Hematopoietic multipotent progenitor cell treated with erythropoietin and hydrocortisone succinate and interleukin-3 and kit ligand, for 15 days (in vitro differentiated cells): Measurements from ENCODE around the gene NRG3.

ENCODE experiments used
- DNase-seq: peaks from one replicate; pipeline ENCODE4 v3.0.0-alpha.2; 2015; ENCODE audit warnings: low spot score

NRG3 gene

DNA sequence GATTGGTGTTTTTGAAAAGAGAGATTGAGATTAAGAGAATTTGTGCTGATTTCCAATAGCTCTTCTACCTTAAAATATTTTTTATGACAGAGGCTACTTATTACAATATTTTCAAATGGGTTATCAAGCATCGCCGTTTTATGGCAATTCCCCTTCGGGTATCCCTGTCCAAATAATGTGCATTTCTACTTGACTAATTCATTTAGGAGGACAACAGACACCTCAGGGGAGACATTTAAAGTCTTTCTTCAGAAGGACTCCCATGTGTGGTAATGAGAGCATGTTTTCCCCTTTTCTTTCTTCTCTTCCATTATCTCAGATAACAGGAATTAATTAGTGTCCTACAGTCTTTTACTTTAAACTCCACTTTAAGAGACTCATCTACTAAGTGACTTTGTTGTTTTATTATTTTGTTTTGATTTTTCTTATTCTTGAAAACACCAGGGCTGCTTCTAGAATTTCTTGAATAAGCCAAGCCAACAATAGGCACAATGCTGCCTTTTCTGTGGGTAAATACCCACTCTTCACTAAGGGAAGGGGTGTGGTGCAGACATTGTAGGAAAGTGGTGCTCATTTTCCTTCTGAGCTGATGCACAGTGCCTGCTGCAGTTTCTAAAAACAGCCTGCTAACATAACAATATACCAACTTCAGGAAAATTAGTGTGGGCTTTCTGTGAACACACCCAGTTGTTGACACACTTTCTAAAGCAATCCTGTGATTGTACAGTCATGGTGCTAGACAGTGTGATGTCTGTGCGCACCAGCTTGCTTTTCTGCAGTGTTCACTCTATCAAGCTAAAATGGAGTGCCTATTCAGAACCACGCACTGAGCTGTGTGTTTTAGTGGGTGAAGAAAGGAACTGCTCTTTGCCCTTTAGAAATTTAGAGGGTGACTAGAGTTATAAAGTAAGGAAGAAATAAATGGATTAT, 597.7 kb downstream of the NRG3 start:
- no peak for DNase-seq

DNA sequence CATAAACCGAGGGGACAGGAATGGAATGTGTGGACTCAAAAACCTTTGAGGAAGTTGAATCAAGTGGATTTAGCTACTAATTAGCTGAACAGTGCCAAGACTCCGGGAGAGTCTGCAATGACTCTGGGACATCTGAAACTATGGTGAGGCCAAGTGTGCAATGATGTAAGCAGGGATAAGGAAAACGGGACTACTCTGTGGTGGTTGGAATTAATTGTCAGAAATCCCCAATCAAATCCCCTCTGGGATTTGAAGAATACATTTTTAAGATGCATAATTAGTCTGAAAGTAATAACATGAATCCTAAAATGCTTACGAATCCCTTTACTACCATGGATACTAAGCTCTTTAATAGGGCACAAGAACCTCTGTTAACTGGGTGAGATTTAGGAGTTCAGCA, 602.8 kb downstream of the NRG3 start:
- DNase-seq, result no peak

DNA sequence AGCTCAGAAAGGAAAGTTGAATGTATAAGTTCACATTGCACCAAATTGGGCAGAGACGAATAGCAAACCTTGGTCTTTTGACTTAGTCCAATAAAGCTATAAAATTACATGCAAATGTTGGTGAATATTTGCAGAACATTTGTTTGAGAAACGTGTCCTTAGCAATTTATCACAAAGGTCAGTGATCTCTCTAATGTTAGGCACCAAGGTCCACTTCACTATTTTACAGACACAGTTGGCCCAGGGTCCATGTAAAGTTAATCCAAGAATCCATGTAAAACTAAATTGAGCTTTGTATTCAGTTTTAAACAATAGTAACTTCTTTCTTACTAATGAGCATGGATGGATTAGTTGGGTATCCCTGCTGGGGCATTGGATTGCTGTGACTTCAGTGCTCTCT, 617.7 kb downstream of the NRG3 start:
- no peak for DNase-seq

DNA sequence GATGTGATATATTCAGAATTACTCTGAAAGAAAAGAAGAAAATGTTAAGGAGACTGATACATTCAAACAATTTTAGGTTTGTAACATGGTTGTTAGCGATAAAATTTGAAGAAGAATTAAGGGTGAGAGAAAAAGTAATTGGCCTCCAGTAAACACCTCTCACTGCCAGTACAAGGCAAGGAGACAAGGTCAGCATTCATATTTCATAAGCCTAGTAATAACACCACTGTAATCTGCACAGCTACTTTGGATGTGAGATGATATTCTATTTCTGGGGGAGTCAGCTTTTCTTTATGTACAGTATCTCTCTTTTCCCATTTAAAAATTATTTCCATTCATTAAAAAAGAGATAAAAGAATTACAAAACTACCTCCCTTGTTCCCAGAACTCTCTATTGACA, 621.1 kb downstream of the NRG3 start:
- DNase-seq, result no peak

DNA sequence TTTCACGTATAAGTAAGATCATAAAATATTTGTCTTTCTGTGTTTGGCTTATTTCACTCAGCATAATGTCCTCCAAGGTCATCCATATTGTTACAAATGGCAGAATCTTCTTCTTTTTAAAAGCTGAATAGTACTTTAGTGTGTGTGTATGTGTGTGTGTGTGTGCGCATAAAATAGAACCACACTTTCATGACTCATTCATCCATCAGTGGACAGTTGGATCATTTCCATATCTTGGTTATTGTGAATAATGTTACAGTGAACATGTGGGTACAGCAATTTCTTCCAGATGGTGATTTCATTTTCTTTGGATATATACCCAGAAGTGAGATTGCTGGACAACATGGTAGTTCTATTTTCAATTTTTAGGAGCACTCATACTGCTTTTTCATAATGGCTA, 622.4 kb downstream of the NRG3 start:
- no peak for DNase-seq

DNA sequence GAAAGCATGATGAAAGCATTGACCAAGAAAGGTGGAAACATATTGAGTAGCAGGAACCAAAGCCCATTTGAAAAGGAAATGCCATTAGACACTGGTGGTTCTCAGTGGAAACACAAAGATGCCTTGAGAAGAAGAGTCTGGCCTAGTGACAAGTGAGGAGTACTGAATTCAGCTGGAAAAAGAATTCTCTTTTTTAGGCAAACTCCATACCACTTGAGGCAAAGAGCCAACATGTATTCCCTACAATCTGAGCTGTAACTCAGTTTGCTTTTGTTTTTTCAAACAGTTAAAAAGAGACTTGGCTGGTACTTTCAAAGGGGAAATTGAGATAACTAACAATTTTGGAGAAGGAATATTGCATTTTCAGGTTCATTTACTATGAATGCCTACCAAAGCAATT, 624.0 kb downstream of the NRG3 start:
- no peak for DNase-seq

DNA sequence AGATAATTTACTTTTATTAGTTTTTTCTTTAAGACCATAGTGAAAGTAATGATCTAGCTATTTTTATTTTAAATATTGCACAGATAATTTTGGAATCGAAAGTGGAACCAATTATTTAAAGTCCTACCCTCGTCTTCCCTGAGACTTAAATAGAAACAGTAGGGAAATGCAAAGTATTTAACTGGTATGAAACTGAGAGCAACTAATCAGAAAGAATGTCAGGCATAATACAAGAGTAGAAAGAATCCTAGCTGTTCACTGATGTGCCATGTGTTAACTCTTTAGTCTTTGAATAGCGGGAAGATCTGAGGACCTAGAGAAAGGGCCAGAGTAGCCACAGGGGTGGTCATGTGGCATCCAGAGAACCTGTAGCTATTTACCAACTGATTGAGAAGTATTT, 630.0 kb downstream of the NRG3 start:
- no peak for DNase-seq

DNA sequence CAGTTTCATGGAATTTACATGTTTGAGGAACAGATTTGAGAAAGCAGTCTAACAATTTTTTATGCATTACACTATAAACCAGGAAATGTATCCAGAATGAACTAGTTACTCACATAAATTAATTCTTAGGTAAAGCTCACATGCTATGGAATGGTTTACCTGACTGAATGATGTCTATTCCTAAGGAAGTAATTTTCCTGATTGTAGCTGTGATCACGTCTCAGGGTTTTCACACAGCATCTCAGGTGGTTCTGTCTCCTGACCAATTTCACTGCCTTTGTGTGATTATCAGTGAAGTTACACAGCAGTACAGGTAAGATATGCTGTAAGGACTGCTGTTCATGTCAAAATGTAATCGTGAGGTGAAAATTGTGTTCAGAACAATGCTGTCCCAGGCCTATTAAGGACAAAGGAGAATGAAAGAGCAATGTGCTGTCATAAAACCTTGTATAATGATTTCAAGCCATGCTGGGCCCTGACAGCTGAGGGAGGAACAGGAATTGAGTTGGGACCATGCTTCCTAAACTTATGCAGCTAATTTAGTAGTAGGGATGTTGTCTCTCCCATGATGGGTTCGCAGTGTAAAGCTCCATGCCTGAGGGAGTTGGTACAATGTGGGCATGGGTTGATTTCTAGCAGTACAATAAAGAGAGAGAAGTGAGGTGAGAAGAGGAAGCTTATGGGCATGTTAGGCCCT, 631.8 kb downstream of the NRG3 start:
- DNase-seq, result no peak

DNA sequence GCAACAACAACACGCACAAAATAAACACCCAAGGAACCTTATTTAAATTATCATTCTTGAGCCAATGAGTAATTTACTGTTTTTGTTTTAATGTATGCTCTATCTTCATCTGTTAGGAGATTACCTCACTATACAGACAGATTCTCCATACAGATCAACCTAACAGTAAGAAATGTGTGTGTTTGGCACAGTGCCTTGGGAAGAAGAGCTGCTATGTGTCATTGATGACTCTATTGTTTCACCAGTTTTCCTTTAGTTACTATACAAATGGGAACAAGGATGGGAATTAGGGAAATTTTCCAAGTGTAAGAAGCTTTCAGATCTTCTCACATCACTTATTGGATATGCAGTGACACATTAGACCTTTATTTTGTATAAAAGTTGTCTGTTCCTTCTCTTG, 640.3 kb downstream of the NRG3 start:
- no peak for DNase-seq

DNA sequence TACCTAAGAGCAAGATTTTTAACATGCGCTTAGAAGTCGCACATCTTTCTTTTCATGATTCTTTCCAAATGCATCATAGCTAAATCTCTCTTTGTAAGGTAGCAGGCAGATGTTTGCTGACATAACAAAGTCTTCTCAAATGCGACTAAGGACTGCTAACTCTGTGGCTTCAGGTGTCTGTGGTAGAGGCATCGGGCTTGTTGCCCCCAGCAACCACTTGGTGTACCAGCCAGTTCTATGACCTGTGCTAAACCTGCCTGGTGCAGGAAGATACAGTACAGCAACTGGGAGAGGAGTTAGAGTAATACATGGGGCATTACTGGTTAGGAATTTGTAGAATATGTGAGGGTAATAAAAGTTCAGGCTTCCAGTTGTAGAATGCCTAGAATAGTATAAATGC, 654.1 kb downstream of the NRG3 start:
- no peak for DNase-seq

DNA sequence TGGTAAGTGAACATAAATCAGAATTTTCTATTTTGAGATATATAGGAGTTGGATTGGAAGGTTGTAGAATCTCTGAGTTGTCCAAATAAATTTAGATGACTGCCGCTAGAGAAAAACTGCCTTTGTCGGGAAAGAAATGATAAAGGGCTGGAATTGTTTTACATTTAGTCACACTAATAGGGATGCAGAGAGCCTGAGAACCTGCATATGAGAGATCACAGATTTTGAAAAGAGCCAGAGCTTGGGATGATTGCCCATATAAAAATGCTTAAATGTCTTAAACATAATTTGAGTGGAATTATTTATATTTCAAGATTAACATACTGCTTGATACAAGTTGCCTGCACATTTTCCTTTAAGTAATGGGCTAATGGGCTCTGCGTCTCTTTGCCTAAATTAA, 660.5 kb downstream of the NRG3 start:
- no peak for DNase-seq

DNA sequence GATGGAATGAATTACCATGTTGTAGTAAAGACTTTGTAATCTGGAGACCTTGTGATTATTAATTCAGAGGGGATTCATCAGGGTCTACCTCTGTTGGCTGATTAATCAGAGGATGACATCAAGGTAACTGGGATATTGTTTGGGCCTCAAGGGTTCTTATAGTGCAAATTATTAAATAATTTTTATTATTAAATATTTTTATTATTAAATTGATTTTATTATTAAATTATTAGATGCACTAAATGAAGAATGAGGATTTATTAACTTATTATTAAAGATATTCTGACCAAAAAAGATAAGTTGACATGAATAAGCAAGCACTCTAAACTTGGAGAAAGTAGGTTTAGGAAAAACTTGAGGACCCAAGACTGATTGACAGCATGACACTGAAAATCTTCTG, 661.7 kb downstream of the NRG3 start:
- no peak for DNase-seq

DNA sequence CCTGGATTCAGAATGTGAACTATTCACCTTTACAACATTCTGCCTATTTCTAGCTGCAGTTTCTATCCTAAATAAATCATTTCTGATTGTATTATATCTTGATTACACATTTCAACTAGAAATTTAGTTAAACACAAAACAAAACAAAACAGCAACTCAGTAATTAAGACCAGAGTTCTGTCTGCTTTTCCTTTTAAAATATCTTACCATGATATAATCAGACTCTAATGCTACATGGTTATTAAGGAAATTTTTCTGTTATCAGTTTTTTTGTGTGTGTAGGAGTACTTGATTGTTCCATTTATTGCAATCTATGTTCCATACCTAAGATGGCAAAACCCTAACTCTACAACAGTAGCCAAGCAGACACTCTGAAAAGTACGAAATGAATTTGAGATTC, 663.3 kb downstream of the NRG3 start:
- no peak for DNase-seq

DNA sequence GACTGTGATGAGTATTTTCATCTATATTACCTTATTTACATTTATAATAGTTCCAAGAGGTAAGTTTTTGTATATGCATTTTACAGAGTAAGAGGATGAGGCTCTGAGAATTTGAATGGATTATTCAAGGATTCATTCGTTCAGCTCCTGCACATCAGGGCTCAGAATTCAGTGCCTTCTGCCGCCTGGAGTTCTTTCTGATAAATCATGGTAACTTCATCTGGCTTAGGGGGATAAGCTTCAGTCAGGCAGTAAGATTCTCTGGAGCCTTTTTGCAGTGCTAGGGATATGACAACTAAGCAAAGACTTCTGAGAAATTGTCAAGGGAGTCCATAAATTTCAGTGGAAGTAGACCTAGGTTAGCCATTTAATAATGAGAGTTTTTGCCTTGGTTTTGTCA, 668.6 kb downstream of the NRG3 start:
- no peak for DNase-seq

DNA sequence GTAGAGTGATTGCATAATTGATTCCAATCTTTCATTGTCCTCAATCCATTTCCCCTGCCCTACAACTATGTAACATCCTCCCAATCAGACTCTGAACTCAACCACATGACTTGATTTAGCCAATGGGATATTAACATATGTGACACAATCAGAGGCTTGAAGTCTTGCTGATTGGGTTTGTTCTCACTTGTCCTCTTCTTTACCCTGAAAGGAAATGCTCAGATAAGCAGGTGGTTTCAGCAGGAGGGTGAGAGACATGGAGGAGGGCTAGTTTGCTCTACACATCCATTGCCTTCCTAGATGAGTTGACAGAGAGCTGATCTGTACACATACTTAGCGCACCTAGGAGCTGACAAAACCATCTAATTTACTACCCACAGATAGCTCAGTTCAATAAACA, 669.4 kb downstream of the NRG3 start:
- DNase-seq, result no peak

DNA sequence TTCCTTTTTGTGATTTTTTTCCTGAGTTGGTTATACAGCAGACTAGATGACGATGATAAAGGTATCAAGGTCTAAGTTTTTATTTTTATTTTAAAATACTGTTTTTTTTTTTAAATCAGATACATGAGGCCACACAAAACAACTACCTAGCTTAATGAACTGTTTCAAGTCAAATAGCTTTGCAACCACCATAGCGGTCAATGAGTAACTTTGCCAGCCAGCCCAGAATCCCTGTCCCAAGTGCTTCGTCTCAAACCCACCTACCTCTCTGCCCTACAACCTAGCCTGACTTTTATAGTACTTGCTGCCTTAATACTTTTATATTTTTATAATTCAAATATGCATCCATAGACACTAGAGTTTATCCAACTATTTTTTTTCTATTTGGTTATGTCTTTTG, 676.5 kb downstream of the NRG3 start:
- DNase-seq, result no peak

DNA sequence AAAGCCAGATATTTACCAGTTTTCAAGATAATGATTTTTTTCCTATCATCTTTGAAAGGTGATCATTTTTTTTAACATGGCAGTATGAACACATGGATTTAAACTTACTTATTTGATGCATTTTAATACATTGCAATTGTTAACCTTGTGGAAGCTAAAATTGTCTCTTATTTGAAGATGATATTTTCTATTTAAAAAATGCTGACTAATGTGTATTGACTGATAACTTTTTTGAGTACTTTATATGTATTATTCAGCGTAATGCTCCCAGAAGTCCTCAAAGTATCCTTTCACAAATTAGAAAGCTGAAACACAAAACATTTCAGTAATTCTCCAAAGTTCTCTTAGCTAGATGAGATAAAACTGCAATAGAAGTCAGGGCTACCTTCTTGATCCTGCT, 677.3 kb downstream of the NRG3 start:
- DNase-seq, result no peak

DNA sequence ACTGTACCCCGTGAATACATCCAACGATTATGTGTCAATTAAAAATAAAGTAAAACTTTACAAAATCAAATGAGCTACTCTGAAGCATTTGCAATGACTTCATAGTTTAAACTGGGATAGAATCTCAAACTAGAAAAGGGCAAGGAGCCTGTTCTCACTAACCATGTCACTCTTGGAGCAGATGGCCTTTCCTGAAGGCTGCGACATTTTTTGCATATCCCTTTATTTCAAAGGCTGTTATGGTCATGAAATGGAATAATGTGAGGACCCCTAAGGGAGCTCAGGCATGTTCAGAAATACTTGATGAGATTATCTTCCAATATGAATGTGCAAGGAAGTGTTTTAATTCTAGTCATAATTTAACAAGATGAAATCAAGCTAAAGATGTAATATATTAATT, 679.4 kb downstream of the NRG3 start:
- DNase-seq, result no peak

DNA sequence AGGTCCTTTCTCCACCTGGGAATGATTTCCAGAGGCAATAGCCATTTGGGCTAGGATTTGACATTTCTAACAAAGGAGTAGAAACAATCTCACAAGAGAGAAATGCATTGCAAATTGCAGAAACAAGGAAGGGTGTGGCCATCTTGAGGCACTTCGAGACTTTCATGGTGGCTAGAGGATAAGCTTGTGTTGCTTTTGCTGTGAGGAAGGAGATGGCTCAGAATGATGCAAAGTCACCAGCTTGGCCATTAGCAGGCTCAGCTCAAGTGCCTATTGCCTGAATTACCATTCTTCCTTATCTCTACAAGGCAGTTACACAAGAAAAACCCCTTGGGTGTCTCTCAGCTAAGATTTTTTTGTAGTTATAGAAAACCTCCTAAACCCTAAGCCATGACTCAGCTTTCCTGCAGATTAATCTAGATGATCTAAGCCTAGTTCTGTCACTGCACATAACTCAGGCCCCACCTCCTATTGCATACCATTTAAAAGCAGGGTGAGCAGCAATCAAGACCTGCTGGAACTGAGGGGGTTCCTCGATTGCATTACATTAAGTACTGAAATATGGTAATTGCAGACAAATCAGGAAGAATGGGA, 683.1 kb downstream of the NRG3 start:
- no peak for DNase-seq

DNA sequence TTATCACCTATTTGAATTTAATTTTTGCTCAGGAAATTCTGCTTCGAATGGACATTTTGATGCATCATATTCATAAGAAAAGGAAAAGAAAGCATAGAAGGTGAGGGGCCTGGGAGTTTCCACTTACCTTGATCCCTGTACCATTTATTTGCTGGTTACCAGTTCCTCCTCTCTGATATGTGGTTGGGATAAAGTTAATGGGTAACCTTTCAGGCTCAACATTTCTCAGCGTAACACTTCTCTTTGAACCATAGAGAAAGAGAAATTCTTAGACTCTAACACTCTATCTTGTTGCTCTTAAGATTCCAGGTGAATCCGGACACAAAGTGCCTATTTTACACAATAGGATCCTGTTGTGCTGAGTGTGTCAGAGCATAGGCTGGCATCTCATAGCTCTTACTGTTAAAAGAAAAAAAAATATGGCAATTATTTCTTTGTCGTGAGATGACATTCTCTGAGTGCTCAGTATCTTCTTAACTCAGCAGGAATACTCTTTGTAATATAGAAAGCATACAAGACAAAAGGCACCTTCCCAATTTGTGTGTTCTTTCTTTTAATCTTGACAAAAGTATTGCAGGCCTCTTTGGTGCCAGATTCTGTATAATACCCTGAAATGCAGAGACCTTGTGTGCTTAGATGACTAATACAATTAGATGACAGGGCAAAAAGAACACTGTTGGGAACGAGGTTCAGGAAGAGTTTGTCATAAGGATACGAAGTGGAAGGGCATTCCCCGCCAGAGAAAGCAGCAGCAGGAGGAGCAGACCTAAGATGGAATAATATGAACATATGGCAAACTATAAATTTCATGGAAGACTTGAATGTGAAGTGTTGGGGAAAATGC, 689.6 kb downstream of the NRG3 start:
- no peak for DNase-seq

DNA sequence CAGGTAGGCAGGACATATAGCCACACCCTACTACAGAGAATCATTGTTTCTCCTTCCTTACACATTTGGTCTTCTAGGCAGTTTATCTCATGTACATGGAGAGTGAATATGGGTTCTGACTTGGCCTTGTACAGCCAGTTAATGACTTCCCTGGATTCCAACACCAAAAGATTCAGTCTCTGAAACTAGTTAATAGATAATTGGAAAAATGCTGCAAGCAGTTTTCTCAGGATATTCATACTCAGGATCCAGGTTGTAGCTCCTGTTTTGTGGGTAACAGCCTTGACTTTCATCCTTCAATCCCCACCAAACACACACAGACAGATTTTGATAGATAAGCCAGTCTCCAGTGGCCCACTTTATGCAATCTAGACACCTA, 690.2 kb downstream of the NRG3 start:
- DNase-seq, result no peak

DNA sequence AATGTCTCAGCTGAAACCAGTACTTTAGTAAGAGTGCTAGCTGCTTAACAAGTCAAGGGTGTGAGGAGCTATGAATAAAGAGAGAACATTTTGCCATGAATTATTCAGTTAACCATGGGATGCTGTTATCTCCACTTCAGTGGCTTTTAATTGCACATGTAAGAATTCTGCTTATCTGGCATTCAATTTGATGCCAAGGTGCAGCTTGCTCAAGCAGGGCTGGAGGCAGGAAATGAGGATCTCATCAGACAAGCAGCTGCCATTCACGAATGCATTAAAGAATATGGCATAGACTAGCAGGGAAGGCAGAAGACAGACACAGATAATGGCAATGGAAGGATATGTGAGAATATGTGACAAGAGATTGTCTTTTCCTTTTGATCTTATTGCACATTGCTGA, 697.8 kb downstream of the NRG3 start:
- no peak for DNase-seq
